ENCODE measurements around the gene LMBR1. TPM values are rescaled to one million over a fixed set of nuclear protein-coding genes. Genes with fewer than 3 reads are reported as not detected.

LMBR1 gene
- total RNA-seq, 4 donors from 2014 or later = 39.9 to 63.0 (median 59.0) TPM

DNA sequence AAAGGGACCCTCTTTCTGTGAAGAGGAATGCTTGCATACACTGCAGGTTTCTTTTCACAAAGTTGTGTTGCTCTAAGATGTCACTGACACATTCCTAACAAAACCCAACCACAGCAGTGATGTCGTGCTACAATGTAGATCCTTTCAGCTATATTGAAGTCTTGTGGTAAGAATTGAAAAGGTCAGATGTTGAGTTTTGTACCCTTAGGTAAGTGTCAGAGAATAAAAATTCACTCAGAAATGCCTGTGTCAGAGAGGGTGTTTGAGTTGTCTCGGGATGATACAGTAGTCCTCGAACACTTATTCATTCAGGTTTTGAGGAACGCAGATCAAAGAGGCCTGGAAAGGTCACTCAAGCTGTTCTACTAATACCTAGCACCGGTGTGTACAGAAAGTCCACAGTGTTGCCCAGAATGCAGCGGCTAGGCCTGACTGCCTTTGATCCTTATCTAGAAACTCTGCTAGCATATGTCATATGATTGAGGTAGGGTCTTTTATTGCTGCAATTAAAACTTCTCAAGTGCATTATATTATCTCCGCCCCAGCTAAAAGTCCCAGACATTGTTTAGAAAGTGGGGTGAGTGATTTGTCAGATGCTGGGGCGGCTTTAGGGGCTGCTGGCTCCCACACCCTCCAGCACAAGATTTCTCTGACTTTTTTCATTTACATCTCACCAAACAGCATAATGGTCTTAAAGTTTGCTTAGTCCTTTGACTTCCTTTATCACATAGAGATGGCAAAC lies 226.4 kb downstream of the LMBR1 start:
- Histone ChIP-seq H3K27ac (no peak overlapping the region), H3K9me3 (no peaks in the 10 kb centered on the region), H3K4me3 (no peak overlapping the region), H3K36me3 (peaks cover 0 to 23% of the 10 kb centered on the region in 2 donors), H3K4me1 (no peaks in the 10 kb centered on the region), H3K27me3 (no peaks in the 10 kb centered on the region)
- WGBS, 2 donors (ENCODE audit: low coverage in 1 of 2) = 56 to 62% methylated on average over 7 to 8 of the region's 8 CpGs
- no peak for TF ChIP-seq EP300 (IDR thresholded peaks at IDR 0.05)
- no peak for TF ChIP-seq CTCF (IDR thresholded peaks at IDR 0.05)
- no peak for TF ChIP-seq POLR2AphosphoS5 (IDR thresholded peaks at IDR 0.05)
- TF ChIP-seq POLR2A (IDR thresholded peaks at IDR 0.05) = no peak
- ATAC-seq = no peak

- no peaks in the 10 kb centered on the region for H3K27me3 ChIP-seq
- no peak overlapping the region for H3K4me3 ChIP-seq
- ATAC-seq = no peak
- no peaks in the 10 kb centered on the region for H3K4me1 ChIP-seq
- WGBS, 2 donors (ENCODE audit: low coverage in 1 of 2) = 83 to 84% methylated on average over 1 to 4 of the region's 4 CpGs
- H3K9me3 ChIP-seq = no peaks in the 10 kb centered on the region
- TF ChIP-seq POLR2A (IDR thresholded peaks at IDR 0.05) (no peak), POLR2AphosphoS5 (IDR thresholded peaks at IDR 0.05) (no peak), EP300 (IDR thresholded peaks at IDR 0.05) (no peak), CTCF (IDR thresholded peaks at IDR 0.05) (no peak)
- H3K27ac ChIP-seq = no peak overlapping the region
- H3K36me3 ChIP-seq = peaks cover 0 to 18% of the 10 kb centered on the region in 2 donors
These were observed 227.9 kb downstream of the LMBR1 start for GRCh38 chr7:156665101-156665500.

- TF ChIP-seq POLR2A (IDR thresholded peaks at IDR 0.05) = no peak
- no peak for TF ChIP-seq CTCF (IDR thresholded peaks at IDR 0.05)
- TF ChIP-seq POLR2AphosphoS5 (IDR thresholded peaks at IDR 0.05) = no peak
- TF ChIP-seq EP300 (IDR thresholded peaks at IDR 0.05) = no peak
- Histone ChIP-seq H3K4me3 (no peak overlapping the region), H3K27ac (no peak overlapping the region), H3K4me1 (no peaks in the 10 kb centered on the region), H3K36me3 (no peaks in the 10 kb centered on the region), H3K9me3 (no peaks in the 10 kb centered on the region), H3K27me3 (peaks cover 16% of the 10 kb centered on the region)
- no peak for ATAC-seq
- 83 to 100% methylated on average over 1 to 4 of the region's 4 CpGs for WGBS, 2 donors (ENCODE audit: low coverage in 1 of 2)
These were observed 230.7 kb downstream of the LMBR1 start for GRCh38 chr7:156662277-156662676.

DNA sequence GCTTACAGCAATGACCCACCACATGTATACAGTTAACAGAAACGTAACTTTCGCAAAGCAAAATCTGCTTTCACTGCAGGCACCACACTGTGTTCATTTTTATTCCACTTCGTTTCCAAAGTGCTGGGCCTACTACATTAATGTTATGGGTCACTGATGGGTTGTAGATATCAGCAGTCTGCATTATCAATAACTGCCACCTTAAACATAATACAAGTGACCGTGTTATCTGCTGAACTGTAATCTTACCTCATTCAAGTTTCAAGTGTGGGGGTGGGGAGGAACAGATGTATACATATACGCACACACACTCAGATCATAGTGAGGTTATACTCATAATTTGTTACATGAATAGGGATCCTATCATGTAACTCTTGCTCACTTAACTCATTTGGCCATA lies 231.3 kb downstream of the LMBR1 start:
- Histone ChIP-seq H3K27me3 (peaks cover 22% of the 10 kb centered on the region), H3K9me3 (no peaks in the 10 kb centered on the region), H3K27ac (no peak overlapping the region), H3K4me1 (no peaks in the 10 kb centered on the region), H3K4me3 (no peak overlapping the region), H3K36me3 (no peaks in the 10 kb centered on the region)
- ATAC-seq = no peak
- TF ChIP-seq EP300 (IDR thresholded peaks at IDR 0.05) = no peak
- TF ChIP-seq POLR2AphosphoS5 (IDR thresholded peaks at IDR 0.05) = no peak
- no peak for TF ChIP-seq CTCF (IDR thresholded peaks at IDR 0.05)
- no peak for TF ChIP-seq POLR2A (IDR thresholded peaks at IDR 0.05)
- WGBS, 2 donors (ENCODE audit: low coverage in 1 of 2) = 56 to 78% methylated on average over 5 of the region's 5 CpGs

DNA sequence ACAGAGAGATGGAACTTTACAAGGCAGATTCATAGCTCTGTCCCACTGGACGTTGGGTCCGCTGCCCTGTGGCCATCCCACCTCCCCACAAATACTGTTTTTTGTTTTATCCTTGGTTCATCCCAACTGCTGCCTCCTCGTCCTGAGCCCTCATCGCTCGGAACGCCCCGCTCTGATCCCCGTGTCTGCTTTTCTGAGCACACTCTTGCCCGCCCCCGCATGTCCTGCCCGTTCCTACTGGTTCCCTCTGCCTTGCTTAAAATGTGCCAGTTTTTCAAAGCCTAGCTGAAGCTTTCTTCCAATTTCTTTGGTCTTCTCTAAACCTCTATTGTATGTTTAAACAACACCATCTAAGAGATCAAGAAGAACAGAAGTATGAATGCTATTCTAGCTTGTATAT lies 233.0 kb downstream of the LMBR1 start:
- 63 to 77% methylated on average over 3 to 11 of the region's 11 CpGs for WGBS, 2 donors (ENCODE audit: low coverage in 1 of 2)
- Histone ChIP-seq H3K4me1 (no peaks in the 10 kb centered on the region), H3K4me3 (no peak overlapping the region), H3K27ac (no peak overlapping the region), H3K9me3 (no peaks in the 10 kb centered on the region), H3K27me3 (peaks cover 37% of the 10 kb centered on the region), H3K36me3 (no peaks in the 10 kb centered on the region)
- TF ChIP-seq POLR2A (IDR thresholded peaks at IDR 0.05) = no peak
- TF ChIP-seq EP300 (IDR thresholded peaks at IDR 0.05) = no peak
- TF ChIP-seq CTCF (IDR thresholded peaks at IDR 0.05) = no peak
- TF ChIP-seq POLR2AphosphoS5 (IDR thresholded peaks at IDR 0.05) = no peak
- ATAC-seq = no peak

All from gastroesophageal sphincter (tissue), 4 donors.